ENCODE measurements around the gene DIP2B.

The DIP2B gene

GRCh38 chr12:50699940-50700339 lies 195.2 kb downstream of the DIP2B start:
- TF ChIP-seq, protein P1, sequence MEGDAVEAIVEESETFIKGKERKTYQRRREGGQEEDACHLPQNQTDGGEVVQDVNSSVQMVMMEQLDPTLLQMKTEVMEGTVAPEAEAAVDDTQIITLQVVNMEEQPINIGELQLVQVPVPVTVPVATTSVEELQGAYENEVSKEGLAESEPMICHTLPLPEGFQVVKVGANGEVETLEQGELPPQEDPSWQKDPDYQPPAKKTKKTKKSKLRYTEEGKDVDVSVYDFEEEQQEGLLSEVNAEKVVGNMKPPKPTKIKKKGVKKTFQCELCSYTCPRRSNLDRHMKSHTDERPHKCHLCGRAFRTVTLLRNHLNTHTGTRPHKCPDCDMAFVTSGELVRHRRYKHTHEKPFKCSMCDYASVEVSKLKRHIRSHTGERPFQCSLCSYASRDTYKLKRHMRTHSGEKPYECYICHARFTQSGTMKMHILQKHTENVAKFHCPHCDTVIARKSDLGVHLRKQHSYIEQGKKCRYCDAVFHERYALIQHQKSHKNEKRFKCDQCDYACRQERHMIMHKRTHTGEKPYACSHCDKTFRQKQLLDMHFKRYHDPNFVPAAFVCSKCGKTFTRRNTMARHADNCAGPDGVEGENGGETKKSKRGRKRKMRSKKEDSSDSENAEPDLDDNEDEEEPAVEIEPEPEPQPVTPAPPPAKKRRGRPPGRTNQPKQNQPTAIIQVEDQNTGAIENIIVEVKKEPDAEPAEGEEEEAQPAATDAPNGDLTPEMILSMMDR (IDR thresholded peaks at IDR 0.05; ENCODE audit: extremely low read depth, missing control alignments), result no peak
- no peak for DNase-seq (ENCODE audit: low spot score)

DNA sequence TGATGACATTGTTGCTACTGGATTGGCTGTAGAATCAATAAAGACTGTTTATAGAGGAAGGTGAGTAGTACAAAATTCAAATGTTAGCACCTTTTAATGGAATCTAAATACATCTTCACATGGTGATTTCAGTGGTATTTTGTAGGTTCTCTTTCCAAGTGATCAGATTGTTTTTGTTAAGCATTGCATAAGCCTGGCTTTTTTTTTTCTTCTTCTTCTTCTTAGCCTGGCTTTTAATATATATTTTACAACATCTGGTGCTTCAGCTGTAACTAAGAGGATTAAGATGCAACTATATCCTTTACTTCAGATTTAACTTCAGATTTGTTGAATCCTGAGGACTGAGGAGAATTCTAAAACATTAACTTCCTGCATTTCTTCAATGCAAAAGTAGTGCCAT lies 201.8 kb downstream of the DIP2B start:
- TF ChIP-seq, protein P1 (IDR thresholded peaks at IDR 0.05; ENCODE audit: extremely low read depth, missing control alignments), result no peak
- no peak for DNase-seq (ENCODE audit: low spot score)

DNA sequence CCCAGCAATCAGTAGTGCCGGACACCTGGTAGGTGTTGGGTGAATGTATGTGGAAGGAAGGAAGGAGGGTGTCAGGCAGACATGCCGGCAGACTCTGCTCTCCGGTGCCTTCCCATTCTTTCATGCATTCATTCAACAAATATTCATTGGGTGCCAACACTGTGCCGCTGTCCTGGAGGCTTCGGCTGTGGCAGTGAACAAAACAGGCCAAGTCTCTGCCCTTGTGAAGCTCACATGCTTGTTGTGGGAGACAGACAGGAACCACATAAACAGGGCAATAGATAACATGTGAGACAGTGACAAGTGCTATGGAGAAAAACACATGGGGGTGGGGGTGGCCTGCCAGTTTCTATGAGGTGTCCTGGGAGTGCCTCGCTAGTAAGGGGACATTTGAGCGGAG lies 202.6 kb downstream of the DIP2B start:
- TF ChIP-seq, protein P1 (IDR thresholded peaks at IDR 0.05; ENCODE audit: extremely low read depth, missing control alignments), result no peak
- no peak for DNase-seq (ENCODE audit: low spot score)

DNA sequence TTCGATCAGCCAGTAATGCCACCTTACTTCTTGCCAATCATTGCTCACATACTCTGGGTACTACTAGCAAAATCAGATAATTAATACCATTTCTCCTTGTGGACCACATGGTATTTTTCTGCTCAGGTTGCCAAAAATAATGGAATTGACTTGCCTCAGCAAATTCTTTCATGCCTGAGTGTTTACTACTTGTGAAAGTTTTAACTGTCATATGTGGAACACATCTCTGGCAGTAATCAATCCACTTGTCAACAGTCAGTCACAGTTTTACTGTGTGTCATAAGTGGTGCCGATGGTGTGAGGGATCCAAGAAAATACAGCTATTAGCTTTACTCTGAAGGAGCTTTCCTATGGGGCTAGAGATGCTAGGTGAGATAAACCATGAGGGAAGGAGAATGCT lies 203.8 kb downstream of the DIP2B start:
- DNase-seq (ENCODE audit: low spot score), result no peak
- TF ChIP-seq, protein P1 (IDR thresholded peaks at IDR 0.05; ENCODE audit: extremely low read depth, missing control alignments), result no peak

GRCh38 chr12:50711121-50711520 lies 206.3 kb downstream of the DIP2B start:
- TF ChIP-seq, protein P1 (IDR thresholded peaks at IDR 0.05; ENCODE audit: extremely low read depth, missing control alignments), result no peak
- DNase-seq (ENCODE audit: low spot score), result no peak

DNA sequence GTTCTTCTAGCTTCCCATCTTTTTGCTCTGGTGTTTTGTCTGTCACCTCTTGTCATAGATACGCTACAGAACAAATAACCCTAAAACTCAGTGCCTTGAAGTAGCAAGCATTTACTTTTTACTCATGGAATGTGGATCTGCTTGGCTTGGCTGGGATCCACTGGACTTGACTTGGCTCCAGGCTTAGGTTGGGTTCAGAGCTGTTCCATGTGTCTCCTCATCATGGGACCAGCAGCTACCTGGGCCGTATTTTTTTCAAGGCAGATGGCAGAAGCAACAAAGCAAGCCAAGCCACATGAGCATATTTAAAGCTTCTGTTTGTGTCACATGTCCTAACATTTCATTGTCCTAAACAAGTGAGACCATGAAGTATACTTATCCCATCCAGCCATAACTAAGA lies 210.4 kb downstream of the DIP2B start:
- no peak for DNase-seq (ENCODE audit: low spot score)
- TF ChIP-seq, protein P1 (IDR thresholded peaks at IDR 0.05; ENCODE audit: extremely low read depth, missing control alignments), result no peak

DNA sequence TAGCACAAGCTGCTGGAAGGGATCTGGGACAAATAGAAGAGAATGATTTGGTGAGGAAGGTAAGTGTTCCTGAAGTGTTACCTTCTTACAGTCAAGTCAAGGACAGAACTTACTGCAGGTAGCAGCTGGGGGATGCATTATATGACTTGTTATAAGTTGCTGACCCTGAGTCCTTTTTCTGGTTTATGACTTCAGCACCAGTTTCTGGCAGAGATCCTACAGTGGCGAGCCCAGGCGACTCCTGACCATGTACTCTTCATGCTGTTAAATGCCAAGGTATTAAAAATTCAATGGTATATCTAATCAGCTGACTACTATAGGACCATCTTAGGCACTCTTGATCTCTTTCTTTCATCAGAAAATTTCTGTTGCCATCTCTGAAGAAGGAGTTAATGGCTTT lies 214.0 kb downstream of the DIP2B start:
- TF ChIP-seq, protein P1 (IDR thresholded peaks at IDR 0.05; ENCODE audit: extremely low read depth, missing control alignments), result no peak
- no peak for DNase-seq (ENCODE audit: low spot score)
